Measurements from ENCODE around the gene OARD1. TPM values are rescaled to one million over a fixed set of nuclear protein-coding genes. Genes with fewer than 3 reads are reported as not detected.

Gene OARD1
- total RNA-seq, 4 donors from 2014 or later, result 14.3 to 20.2 (median 15.1) TPM

GRCh38 chr6:41077536-41077935 lies 5.4 kb upstream of the OARD1 start:
- Histone ChIP-seq H3K4me1 (peaks cover 30 to 34% of the 10 kb centered on the region in 2 donors), H3K9me3 (no peaks in the 10 kb centered on the region), H3K4me3 (no peak overlapping the region), H3K36me3 (peaks cover 0 to 16% of the 10 kb centered on the region in 2 donors), H3K27me3 (no peaks in the 10 kb centered on the region), H3K27ac (no peak overlapping the region)
- ATAC-seq (no peak), DNase-seq (no peak)
- in situ Hi-C loops (cut with MboI; ENCODE audit: low sequenced_read_pairs in 4 of 4) (no loop called here), intact Hi-C loops (cut with DNase I; ENCODE audit: low total_unique reads) (loop anchor here (10.0 kb wide), 1 partner anchor 707 kb away; the partner anchor contains the start of genes PRICKLE4 and TOMM6)
- no peak for TF ChIP-seq POLR2A (IDR thresholded peaks at IDR 0.05)
- no peak for TF ChIP-seq CTCF (IDR thresholded peaks at IDR 0.05 in 4 of 5, conservative IDR thresholded peaks at IDR 0.05 in 1 of 5)

- peaks cover 0 to 16% of the 10 kb centered on the region in 2 donors for H3K36me3 ChIP-seq
- peaks cover 33 to 41% of the 10 kb centered on the region in 2 donors for H3K4me1 ChIP-seq
- no peak for TF ChIP-seq CTCF (IDR thresholded peaks at IDR 0.05 in 4 of 5, conservative IDR thresholded peaks at IDR 0.05 in 1 of 5)
- TF ChIP-seq POLR2A (IDR thresholded peaks at IDR 0.05), result no peak
- no peak overlapping the region for H3K4me3 ChIP-seq
- no peak for ATAC-seq
- intact Hi-C loops (cut with DNase I; ENCODE audit: low total_unique reads) (loop anchor here (10.0 kb wide), 1 partner anchor 709 kb away; the partner anchor contains the start of genes PRICKLE4 and TOMM6), in situ Hi-C loops (cut with MboI; ENCODE audit: low sequenced_read_pairs in 4 of 4) (no loop called here)
- H3K27ac ChIP-seq, result peak overlapping the region; percentile 97 to 99 (median 98)
- DNase-seq, result no peak
- H3K9me3 ChIP-seq, result no peaks in the 10 kb centered on the region
- H3K27me3 ChIP-seq, result no peaks in the 10 kb centered on the region
Observed at GRCh38 chr6:41075651-41076626, 3.8 kb upstream of the OARD1 start.

DNA sequence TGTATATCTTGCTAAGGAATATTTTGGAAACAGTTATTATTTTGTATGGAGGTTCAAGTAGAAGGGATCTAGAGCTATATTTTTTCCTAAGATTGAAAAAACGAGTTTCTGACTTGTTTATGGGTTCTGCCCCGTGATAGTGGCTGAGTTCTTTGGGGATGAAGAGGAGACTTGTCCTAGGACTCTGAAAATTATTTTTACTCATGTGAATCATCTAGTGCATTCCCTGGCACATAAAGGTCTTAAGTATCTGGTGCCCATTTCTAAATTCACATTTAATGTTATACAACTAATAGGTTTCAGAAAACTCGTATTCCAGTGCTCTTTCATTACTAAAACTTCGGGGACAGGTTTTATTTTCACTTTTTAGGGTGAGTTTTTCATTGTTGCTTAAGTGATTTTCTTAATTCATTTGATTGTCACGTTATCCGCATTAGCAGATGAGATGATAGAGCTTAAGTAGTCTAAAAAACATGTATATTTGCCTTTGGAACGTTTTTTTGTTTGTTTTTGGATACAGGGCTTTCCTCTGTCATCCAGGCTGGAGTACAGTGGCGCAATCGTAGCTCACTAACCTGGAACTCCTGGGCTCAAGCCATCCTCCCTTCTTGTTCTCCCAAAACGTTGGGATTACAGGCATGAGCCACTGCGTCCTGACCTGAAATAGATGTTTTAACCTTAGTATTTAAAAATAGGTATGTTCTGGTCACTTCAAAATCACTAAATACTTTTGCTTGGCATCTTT lies 2.7 kb upstream of the OARD1 start:
- Histone ChIP-seq H3K4me1 (peaks cover 34 to 48% of the 10 kb centered on the region in 2 donors), H3K4me3 (peak overlapping the region; percentile 75 to 93 (median 82)), H3K36me3 (peaks cover 0 to 5% of the 10 kb centered on the region in 2 donors), H3K9me3 (no peaks in the 10 kb centered on the region), H3K27me3 (no peaks in the 10 kb centered on the region), H3K27ac (peak overlapping the region; percentile 97 to 99 (median 98))
- intact Hi-C loops (cut with DNase I; ENCODE audit: low total_unique reads), result loop anchor here (5.0 to 10.0 kb wide), 4 partner anchors 173 to 1143 kb away; partner anchors contain the start of genes MOCS1, PRICKLE4 and TOMM6
- TF ChIP-seq POLR2A (IDR thresholded peaks at IDR 0.05) (no peak), CTCF (IDR thresholded peaks at IDR 0.05 in 4 of 5, conservative IDR thresholded peaks at IDR 0.05 in 1 of 5) (no peak)
- ATAC-seq (peak; percentile 20 to 29), DNase-seq (peak; percentile 38 to 58)
- in situ Hi-C loops (cut with MboI; ENCODE audit: low sequenced_read_pairs in 4 of 4), result no loop called here

- Histone ChIP-seq H3K27me3 (no peaks in the 10 kb centered on the region), H3K9me3 (no peaks in the 10 kb centered on the region), H3K36me3 (peaks cover 0 to 2% of the 10 kb centered on the region in 2 donors), H3K4me1 (peaks cover 34 to 48% of the 10 kb centered on the region in 2 donors), H3K27ac (peak overlapping the region; percentile 97 to 99 (median 98)), H3K4me3 (peak overlapping the region; percentile 75 to 93 (median 82))
- intact Hi-C loops (cut with DNase I; ENCODE audit: low total_unique reads) (loop anchor here (2.0 to 10.0 kb wide), 5 partner anchors 21 to 1142 kb away; partner anchors contain the start of genes APOBEC2, MOCS1, PRICKLE4 and TOMM6), in situ Hi-C loops (cut with MboI; ENCODE audit: low sequenced_read_pairs in 4 of 4) (no loop called here)
- DNase-seq, result no peak
- no peak for TF ChIP-seq POLR2A (IDR thresholded peaks at IDR 0.05)
- no peak for ATAC-seq
Observed at GRCh38 chr6:41073968-41074691, 2.0 kb upstream of the OARD1 start.
